ELF-1 (cell line): ENCODE data around the gene FGFBP3.
"Not testable (repeated sequence)": the region's sequence is repeated elsewhere in the genome, so short reads cannot be mapped to it uniquely, and the experiment has no call there.

Source experiments
- DNase-seq: peaks from one replicate; pipeline ENCODE4 v3.0.0-alpha.2; 2016; ENCODE audit warnings: low read depth, low spot score

Gene FGFBP3

DNA sequence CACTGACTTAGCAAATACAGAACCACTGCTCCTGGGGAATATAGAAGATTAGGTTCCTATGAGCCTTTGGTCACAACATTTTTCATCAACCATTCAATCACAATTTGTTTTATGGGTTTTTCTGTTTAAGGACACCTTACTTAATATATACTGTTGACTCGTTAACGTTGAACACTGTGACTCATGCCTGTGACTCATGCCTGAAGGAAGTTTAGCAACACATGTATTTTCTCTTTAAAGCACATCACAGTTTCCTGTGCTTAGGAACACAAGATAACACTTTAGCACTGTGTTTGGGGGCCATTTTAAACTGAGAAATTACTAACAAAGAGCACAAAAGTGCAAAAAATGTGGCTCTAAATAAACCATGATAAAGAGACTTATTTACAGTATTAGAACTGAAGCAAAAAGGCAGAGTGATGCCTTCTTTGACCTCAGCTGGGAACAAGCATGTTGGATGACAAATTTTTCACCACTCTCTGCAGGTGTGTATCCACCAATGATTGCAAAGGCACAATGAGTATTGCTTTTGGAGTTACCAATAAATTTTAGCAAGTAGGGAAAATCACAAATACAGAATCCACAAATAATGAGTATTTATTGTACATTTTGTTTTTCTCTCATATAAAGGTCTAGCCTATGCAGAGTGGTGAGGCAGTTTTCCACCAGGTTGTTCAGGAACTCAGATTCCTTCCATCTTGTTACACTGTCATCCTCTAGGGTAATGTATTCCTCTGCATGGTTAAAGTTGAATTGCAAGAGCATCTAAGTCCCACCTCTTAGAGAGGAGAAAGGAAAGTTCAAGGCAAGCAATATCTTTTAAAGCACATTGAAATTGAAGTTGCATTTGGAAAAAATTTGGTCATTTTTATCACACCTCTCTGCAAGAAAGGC is 7.3 kb downstream of the FGFBP3 start:
- DNase-seq, result no peak

DNA sequence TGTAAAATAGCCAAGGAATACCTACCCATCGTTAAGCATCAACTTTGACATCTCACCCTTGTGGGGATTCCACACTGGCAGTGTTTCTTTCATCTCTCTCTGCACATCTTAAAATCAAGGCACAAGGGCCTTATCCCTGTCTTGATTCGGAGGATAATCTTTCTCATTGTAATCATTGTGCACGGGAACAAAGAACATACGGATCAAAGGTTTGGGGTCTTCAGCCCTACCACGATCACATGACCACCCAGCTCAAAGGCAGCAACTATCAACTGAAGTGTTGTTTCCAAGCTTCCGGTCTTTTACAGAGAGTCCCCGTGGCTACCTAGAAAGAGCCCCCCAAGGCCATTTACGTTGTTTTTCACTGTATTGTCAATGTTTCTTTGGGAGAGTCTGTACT is 11.9 kb downstream of the FGFBP3 start:
- no peak for DNase-seq

DNA sequence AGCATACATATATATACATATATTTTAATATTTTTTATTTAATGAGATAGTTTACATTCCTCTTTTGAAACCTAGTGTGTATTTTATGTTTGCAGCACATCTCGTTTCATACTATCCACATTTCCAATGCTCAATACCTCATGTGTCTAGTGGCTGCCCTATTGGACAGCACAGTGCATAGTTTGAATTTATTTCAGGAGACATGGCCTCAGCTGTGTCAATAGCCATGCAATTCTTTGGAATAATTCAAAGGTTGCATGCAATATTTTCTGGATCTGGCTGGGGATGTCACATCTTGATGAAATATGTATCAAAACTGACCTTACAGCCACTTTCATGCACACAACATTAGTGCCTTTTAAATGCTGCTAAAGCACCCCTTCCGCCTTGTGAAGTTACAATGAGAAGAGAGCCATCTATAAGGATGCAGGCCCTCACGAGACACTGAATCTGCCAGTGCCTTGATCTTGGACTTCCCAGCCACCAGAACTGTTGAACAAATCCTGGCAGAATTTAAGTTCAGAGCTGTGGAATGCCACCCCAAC is 13.0 kb downstream of the FGFBP3 start:
- DNase-seq, result no peak

DNA sequence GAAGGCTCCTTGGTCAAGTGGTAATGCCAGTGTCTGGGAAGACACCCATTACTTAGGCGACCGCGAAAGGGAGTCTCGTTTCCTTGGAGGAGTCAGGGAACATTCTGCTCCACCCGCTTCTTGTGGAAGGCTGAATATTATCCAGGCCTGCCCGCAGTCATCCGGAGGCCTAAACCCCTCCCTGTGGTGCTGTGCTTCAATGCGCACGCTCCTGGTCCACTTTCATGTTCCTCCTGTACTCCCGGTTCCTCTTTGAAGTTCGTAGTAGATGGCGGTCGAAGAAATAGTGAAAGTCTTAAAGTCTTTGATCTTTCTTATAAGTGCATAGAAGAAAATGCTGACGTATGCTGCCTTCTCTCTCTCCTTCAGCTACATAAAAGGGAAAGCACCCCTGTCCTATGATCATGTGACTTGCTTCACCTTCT is 15.0 kb downstream of the FGFBP3 start:
- not testable (repeated sequence) for DNase-seq

DNA sequence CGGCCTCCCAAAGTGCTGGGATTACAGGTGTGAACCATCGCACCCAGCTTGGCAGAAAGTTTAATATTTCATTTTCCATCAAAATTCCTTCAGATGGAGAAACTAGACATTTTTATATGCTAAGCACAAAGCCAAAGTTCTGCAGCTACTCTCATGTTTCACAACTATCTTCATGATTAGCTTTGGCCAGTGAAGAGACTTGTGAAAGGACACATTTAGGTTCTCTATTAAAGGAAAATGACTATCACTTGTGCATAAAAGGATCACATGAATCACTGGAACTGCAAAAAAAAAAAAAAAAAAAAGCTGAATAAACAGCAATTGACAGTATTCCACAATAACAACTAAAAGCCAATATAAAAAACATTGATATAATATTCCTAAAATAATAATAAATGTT is 16.2 kb downstream of the FGFBP3 start:
- no peak for DNase-seq

DNA sequence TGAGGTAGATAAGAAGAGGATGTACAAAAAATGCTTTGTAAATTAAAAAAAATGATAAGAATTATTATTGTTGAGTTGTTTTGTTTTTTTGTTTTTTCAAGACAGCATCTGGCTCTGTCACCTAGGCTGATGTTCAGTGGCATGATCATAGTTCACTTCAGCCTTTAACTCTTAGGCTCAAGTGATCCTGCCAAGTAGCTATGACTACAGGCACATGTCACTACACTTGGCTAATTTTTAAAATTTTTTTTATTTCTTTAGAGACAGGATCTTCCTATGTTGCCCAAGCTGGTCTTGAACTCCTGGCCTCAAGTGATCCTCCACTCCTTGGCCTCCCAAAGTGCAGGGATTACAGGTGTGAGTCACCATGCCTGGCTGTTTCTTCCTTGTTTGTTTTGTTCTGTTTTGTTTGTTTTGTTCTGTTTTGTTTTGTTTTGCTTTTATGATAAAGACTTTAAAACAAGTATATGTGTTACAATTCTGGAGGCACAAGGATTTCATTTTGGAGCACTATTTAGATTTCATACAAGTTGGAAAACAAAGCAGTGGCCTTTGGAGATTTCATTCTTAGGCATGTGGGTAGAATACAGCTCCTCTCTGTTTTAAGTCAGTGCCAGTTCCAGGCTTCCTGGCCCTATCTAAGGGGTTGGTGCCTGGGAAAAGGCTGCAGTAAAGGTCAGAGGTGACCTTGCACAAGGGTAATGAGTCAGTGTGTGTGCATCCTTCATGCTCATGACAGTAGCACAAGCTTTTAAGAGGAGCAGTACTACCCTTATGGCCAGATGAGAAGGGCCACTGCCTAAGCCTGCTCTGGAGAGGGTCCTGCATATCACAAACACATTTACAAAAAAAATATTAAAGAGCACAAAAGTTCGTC is 17.9 kb downstream of the FGFBP3 start:
- DNase-seq, result peak; percentile 66

DNA sequence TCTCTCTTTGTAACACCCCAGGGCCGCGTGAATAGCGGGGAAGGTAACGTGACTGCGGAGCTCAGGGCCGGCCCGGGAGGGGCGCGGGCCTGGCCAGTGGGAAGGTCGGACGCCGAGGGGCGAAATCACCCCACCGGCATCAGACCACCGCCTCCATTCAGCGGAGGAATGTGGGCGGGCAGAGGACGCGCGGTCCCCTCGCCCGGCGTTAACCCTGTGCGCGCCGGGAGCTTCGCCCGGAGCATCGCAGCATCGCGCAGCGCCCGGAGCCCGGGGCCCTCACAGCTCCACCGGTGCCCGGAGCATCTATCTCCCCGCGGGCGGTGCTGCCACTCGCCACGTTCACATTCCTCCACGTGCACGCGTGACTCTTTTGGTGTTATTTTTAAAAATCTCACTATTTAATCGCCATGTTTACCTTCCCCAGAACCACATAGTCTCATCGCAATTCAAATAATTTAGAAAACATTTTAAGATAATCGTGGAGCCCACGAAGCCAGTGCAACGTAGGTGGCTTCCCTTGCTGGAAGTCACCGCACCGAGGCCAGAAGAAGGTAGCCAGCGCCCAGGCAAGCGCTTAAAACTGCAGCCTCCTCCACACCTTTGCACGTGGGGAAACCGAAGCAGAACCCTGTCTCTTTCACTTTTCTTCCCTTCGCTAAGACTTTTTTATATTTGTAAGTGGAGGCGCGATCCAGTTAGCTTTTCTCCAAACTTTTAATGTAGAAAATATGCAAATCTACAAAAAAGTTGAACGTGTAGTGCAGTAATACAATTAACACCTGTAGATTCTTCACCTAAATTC is 21.8 kb downstream of the FGFBP3 start:
- peak; percentile 96 for DNase-seq

DNA sequence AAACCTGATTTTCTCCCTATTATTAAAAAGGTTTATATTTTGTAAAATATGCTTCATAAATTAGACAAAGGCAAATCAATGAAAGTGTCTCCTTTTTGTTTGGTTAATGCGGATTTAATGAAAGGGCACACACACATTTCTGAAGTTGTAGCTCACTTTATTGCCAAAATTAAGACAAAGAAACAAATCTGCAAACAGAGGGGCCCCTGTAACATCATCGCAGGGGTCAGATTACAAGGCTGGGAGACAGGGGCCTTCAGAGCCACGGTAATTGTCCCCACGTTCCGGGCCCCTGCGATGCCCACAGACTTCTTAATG is 22.4 kb downstream of the FGFBP3 start:
- no peak for DNase-seq

DNA sequence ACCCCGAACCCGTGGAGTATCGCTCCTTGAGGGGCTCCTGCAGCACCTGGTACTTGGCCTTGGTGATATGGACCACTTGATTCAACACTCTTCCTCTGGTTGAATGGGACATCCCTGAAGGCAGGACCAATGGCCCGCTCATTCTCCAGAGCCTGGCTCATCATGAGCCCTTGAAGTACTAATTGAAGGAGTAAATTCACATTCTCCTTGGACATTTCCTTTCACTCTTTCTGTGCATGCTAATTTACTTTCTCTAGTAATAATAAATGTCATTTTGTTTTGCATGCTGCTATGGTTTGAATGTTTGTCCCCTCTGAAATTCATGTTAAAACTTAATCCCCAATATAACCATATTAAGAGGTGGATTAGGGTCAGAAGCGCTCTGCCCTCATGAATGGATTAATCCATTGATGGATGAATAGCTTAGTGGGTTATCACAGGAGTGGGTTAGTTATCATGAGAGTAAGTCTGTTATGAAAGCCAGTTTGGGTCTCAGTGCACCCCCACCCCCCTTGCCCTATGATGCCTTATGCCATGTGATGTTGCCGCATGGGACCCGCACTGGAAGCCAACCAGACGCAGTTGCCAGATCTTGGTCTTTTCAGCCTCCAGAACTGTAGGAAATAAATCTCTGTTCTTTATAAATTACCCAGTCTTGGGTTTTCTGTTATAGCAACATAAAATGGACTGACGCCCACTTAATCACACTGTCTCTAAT is 23.8 kb downstream of the FGFBP3 start:
- DNase-seq, result no peak

DNA sequence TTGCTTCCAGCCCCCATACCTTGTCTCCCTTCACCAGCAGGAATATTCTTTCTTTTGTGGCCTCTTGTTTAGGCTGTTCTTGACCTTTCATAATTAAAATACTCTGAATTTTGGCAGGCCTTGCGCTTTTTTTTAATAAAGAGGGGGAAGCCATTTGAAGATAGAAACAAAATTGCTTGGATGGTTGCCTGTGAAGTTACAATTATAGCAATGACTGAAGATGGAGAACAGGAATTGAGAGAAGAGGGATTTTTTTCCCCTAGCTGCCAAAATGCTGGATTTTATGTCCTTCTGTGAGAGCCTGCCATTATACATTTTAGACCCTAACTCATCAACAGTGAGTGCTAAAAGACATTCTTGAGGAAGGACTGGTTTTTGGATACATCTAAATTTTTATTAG is 24.8 kb downstream of the FGFBP3 start:
- DNase-seq, result no peak

DNA sequence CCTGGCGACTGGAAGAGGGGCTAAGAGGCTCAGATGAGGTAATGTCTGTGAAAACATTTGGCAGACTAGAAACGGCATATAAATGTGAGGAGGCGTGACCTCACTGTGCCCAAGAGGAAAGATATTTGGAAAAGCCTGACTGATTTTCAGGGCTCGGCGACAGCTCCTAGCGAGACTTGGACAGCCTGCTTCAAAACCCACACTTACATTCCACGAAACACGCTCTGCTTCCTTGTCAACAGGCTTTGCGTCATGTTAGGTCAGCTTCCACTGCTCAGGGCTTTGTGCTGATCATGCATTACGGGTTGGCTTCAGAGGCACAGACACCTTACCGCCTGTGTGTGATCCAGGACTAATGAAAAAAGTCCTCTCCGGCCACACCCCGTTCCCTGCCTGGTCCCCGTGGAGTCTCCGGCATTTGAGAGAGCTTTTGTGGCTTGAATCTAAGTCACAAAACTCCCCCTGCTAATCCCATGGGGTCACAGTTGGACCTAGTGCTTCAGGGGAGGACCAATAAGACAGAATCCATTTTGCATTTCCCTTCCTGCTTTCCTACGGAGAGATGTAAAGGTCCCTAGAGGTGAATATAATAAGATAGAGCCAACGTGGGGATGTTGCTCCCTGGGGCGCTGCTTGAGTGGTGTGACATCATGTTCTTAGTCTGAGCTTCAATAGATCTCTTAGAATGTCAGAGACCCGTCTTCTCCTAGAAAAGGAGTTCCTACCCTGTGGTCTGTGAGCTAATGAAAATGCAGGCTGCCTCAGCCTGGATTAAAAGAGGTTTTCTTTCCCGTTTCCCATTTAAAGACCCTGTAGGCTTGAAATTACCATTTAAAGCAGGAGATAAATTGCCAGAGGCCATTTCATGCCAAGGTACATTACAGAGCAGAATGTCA is 25.5 kb downstream of the FGFBP3 start:
- peak; percentile 69 for DNase-seq

DNA sequence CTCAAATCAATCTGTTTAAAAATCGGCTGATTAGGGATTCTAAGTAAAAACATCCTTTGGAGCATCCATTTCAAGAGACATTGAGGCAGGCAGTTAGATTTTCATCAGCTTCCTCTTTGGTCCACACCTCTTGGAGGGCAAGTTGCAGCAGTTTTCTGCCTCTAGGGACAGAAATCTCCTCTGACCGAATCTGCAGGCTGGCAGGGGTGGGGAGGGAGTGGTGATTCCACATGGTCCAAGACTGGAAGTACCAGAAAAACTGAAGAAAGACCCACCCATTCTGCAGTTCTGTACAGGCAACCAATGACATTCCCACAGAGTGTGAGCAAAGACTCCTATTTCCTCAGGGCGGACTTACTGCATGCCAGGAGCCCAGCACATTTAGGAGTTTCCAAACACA is 29.0 kb downstream of the FGFBP3 start:
- DNase-seq, result peak; percentile 87

DNA sequence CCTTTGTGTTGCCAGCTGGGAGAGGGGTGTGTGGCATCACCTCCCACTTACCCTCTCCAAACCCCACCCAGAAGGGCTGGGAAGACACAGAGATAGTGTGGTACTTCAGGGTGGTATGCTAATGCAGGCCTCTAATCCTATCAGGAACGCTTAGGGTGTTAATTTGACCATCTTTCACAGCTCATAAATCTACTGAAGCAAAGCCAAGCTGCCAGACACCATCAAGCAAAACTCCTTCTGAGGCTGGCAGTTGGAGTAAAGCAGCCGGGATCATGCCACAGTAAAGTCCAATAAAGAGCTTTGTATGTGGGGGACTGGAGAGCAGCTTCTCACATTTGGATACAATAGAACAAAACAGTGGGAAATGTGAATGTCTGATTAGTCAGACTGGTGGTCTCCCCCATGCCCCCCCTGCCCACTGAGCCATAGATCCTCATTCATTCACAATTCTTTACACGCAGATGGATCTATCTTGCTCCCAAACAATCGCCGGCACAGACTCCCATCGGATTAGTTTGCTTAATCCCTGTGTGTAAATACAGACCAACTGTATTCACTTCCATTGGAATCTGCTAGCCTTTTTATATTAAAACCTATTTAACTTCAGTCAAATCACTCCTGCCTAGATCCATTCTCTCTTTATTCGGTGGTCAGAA is 29.6 kb downstream of the FGFBP3 start:
- no peak for DNase-seq

DNA sequence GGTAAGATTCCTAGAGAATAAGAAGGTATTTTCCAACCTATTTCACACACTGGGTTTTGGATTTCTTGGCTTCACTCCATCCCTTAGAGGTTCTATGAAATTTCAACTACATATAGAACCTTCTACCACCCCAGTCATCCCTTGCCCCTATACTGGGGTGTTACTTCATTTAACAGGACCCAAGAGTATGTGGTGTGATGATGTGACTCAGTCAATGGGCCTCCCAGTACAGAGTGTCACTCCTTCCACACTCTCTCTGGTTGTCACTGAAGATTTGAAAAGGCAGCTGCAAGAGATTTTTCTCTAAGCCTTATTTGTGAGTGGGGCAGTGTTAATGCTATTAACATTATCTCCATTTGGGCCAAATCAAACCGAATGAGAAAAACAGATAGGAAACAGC is 33.5 kb downstream of the FGFBP3 start:
- DNase-seq, result no peak

DNA sequence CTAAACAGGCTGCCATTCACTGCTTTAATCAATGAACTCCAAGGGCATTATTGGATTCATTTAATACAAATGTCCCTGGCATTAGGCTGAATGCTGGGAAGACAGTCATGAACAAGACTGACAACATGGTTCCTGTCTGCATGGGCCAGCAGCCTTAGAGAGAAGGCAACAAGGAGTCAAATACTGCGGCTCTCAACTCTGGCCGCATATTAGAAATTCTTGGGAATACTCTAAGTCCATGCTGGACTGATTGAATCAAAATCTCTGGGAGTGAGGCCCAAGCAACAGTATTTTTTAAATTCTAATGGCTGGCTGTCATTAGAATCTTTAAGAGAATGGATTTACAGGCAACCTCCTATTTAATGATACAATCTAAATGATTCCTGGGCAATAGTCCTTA is 34.1 kb downstream of the FGFBP3 start:
- no peak for DNase-seq

DNA sequence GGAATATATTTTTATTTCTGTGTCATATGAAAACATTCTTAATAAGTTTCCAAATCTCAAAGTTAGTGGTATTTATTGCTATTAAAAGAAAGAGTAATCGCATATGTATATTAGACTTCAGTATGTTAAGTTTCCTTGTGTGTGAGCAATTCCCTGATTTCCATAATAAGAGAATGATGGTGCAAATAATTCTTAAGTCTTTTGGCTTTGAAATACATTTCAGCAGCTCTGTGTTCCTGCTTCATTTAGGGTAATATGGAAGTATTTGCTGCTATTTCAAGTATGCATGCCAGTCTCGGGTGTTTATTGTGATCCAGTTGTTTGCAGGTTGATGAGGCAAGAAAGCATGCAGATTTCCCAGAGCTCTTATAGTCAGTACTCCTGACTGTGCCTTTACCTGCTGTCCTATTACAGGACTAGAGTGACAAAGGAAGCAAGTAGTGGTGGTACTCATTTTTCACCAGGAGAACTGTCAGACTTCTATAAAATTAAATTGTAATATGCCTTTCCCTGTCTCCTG is 43.7 kb downstream of the FGFBP3 start:
- no peak for DNase-seq

DNA sequence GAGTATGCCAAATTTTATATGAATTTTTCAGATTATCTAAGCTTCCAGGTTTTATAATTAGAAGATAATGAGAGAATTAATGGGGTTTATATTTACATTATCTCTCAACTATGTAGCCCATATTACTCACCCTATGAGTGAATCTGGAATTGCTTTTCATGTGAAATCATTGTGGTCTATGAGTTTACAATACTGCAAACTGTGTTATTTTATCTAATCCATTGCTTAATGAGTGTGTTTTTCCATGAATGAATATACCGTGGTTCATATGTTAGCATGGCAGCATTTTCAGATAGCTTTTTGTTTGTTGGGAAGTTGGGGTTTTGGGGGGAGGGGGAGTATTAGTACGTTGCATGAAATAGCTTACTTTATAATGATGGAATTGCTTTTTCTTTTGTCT is 44.5 kb downstream of the FGFBP3 start:
- no peak for DNase-seq

DNA sequence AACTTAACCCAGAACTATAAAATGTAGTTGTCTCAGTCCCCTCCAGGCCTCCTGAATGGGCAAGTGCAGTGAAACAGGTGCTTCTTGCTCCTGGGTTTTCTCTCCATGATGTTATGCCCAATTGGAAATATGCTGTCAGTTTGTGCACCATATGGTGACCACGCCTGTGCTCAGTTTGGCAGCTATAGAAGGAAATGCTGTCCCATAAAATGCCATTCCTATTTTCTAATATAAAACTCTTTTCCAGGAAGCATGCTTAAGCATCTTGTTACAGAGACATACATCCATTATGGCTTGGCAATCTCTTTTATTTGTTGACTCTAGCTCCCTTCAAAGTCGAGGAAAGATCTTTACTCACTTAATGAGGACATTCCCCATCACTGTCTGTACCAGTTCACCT is 45.2 kb downstream of the FGFBP3 start:
- no peak for DNase-seq

DNA sequence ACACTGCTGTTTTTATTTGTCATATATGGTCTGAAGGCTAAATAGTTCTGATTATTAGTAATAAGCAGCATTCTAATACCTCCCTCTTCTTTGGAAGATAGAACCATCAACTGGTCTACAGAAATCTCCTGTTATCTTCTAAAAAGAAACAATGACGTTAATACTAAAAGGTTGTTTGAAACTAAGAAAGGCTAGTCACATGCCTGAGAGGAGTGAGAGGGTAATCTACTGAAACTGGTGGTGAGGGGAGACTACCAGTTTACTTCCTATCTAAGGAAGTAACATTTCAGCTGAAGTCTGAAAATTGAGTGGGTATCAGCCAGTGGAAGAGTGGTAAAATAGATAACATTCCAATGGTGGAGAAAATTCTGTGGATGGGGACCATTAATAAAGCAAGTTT is 48.4 kb downstream of the FGFBP3 start:
- DNase-seq, result no peak
